Right lobe of liver (tissue), 4 donors: ENCODE measurements around the gene BLTP3A.

Source experiments
- POLR2A ChIP-seq: fragments of 450-650 bp; IDR thresholded peaks from one replicate; pipeline ENCODE4 v1.6.1; 2017; ENCODE audit warnings: antibody characterized with exemption, mild to moderate bottlenecking
- TF ChIP-seq, protein P1 (sequence below), 4 donors: fragments of 200-600 bp in 3 of 4; fragments of 450-650 bp in 1 of 4; IDR thresholded peaks; one replicate each; pipeline versions ENCODE4 v1.5.1 to v1.8.0; 2016 to 2022; ENCODE audit warnings: antibody characterized with exemption in 4 of 4, mild to moderate bottlenecking in 2 of 4
- donor health status: DM: no; HTN: no; CAD: no.
- donor health status: DM: no; HTN: no; CAD: no.
- donor health status: DM: no; HTN: yes; CAD: no.

DNA sequence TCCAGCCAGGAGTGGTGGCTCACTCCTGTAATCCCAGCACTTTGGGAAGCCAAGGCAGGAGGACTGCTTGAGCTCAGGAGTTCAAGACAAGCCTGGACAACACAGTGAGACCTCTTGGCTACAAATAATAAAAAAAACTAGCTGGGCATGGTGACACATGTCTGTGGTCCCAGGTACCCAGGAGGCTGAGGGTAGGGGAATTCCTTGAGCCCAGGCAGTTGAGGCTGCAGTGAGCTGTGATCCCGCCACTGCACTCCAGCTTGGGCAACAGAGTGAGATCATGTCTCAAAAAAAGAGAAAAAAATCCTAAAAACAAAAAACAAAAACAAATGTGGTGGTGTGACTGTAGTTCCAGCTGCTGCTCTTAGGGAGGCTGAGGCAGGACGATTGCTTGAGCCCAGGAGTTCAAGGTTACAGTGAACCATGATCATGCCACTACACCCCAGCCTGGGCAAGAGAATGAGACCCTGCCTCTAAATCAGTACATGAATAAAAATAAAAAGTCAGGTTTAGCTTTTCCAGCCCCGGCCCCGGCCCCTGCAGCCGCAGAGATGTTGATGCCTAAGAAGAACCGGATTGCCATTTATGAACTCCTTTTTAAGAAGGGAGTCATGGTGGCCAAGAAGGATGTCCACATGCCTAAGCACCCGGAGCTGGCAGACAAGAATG, 48.1 kb upstream of the BLTP3A start:
- TF ChIP-seq, protein P1, sequence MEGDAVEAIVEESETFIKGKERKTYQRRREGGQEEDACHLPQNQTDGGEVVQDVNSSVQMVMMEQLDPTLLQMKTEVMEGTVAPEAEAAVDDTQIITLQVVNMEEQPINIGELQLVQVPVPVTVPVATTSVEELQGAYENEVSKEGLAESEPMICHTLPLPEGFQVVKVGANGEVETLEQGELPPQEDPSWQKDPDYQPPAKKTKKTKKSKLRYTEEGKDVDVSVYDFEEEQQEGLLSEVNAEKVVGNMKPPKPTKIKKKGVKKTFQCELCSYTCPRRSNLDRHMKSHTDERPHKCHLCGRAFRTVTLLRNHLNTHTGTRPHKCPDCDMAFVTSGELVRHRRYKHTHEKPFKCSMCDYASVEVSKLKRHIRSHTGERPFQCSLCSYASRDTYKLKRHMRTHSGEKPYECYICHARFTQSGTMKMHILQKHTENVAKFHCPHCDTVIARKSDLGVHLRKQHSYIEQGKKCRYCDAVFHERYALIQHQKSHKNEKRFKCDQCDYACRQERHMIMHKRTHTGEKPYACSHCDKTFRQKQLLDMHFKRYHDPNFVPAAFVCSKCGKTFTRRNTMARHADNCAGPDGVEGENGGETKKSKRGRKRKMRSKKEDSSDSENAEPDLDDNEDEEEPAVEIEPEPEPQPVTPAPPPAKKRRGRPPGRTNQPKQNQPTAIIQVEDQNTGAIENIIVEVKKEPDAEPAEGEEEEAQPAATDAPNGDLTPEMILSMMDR (IDR thresholded peaks at IDR 0.05) = no peak
- no peak for TF ChIP-seq POLR2A
